ENCODE results near the gene MEGF11. TPM values are rescaled to one million over a fixed set of nuclear protein-coding genes. Genes with fewer than 3 reads are reported as not detected.

The MEGF11 gene
- total RNA-seq, 1 experiment from 2014 or later: 1.2 TPM

GRCh38 chr15:66284271-66284670 lies 30.7 kb upstream of the MEGF11 start:
- Histone ChIP-seq H3K4me2 (ENCODE audit: insufficient read depth, insufficient read length, low read length) (no peak overlapping the region), H4K20me1 (ENCODE audit: control insufficient read depth, insufficient read depth, insufficient read length) (no peaks in the 10 kb centered on the region), H3K14ac (ENCODE audit: insufficient read depth, low read length) (no peak overlapping the region), H2BK120ac (ENCODE audit: low read depth, low read length, poor library complexity, severe bottlenecking) (no peak overlapping the region), H3K9me3 (ENCODE audit: control insufficient read depth, low read depth, low read length) (no peaks in the 10 kb centered on the region), H4K5ac (ENCODE audit: insufficient read length, low read depth, low read length) (no peak overlapping the region), H3K79me2 (ENCODE audit: insufficient read depth, low read length) (no peaks in the 10 kb centered on the region), H2BK5ac (ENCODE audit: insufficient read length, low read length) (no peak overlapping the region), H3K27me3 (ENCODE audit: insufficient read depth, low read length) (no peaks in the 10 kb centered on the region), H2AK5ac (ENCODE audit: insufficient read length, low read length) (no peak overlapping the region), H2BK12ac (ENCODE audit: insufficient read length, low read depth, low read length) (no peak overlapping the region), H3K23me2 (ENCODE audit: insufficient read length, low read depth, low read length, poor library complexity, severe bottlenecking) (no peaks in the 10 kb centered on the region), H4K91ac (ENCODE audit: insufficient read length, low read depth, low read length) (no peak overlapping the region), H3K4ac (ENCODE audit: low read depth, low read length) (no peak overlapping the region), H4K8ac (replicated peaks; ENCODE audit: insufficient read length, low read depth, low read length) (no peak overlapping the region), H3K79me1 (ENCODE audit: insufficient read depth, low read depth, low read length, poor library complexity, severe bottlenecking) (no peaks in the 10 kb centered on the region), H3K23ac (ENCODE audit: insufficient read length, low read depth, low read length) (no peak overlapping the region), H3K27ac (ENCODE audit: insufficient read length, low read depth, low read length) (no peak overlapping the region), H3K4me1 (ENCODE audit: insufficient read depth, low read length) (no peaks in the 10 kb centered on the region), H2BK20ac (ENCODE audit: low read depth, low read length, poor library complexity, severe bottlenecking) (no peak overlapping the region), H3K9ac (ENCODE audit: extremely low read depth, insufficient read length, low read length) (no peak overlapping the region), H2BK15ac (ENCODE audit: low read depth, low read length) (no peak overlapping the region), H3K18ac (ENCODE audit: insufficient read length, low read depth, low read length) (no peak overlapping the region), H3K56ac (ENCODE audit: insufficient read length, low read depth, low read length) (no peak overlapping the region), H3T11ph (ENCODE audit: low read length) (no peak overlapping the region), H2AFZ (ENCODE audit: low read length) (no peak overlapping the region)
- no CpG with 5 or more reads among the region's 3 CpGs for WGBS (ENCODE audit: extremely low coverage, insufficient read length, low lambda C conversion rate)
- Mint-ChIP-seq H3K27me3 (ENCODE audit: low read depth) (peaks cover 3% of the 10 kb centered on the region), H3K27ac (no peak overlapping the region; a peak in 1 of 7 replicates), H3K36me3 (ENCODE audit: insufficient read depth in 1 of 3, low read depth in 3 of 3) (no peaks in the 10 kb centered on the region), H3K4me1 (peaks cover 0 to 5% of the 10 kb centered on the region in 2 experiments; a peak in 3 of 4 replicates), H3K4me3 (no peak overlapping the region), H3K9me3 (no peaks in the 10 kb centered on the region)
- no peak for DNase-seq
- TF ChIP-seq CTCF (conservative IDR thresholded peaks at IDR 0.05): no peak
